Measurements from ENCODE around the gene PDE2A. TPM values are rescaled to one million over a fixed set of nuclear protein-coding genes. Genes with fewer than 3 reads are reported as not detected.

Gene PDE2A
- total and polyA plus RNA-seq, 2 donors (not counting 1 experiment from before 2014, with no cell fraction given) = 0.88 to 2.9 TPM

- ChIA-PET POLR2A (no interaction called here), CTCF (interaction anchor here (1.3 to 11.7 kb wide), 3 partner anchors 9 to 58 kb away, joined by 3 to 152 read pairs (median 32); no protein-coding TSS in a partner anchor)
- peak overlapping the region; percentile 67 for H3K4me3 Mint-ChIP-seq
- peaks cover 27% of the 10 kb centered on the region for H3K4me1 Mint-ChIP-seq
- H3K27ac Mint-ChIP-seq = no peak overlapping the region
- no peak for TF ChIP-seq EZH2 (IDR thresholded peaks at IDR 0.05; ENCODE audit: borderline replicate concordance, insufficient read depth, low read depth, low read length, poor library complexity, severe bottlenecking)
- TF ChIP-seq CTCF (IDR thresholded peaks at IDR 0.05) = no peak
- peaks cover 0 to 29% (median 0%) of the 10 kb centered on the region in 4 experiments for H3K27me3 ChIP-seq (replicated peaks in 1 of 4; ENCODE audit: control extremely low read depth in 1 of 4, control insufficient read depth in 3 of 4, insufficient read depth in 4 of 4, low read length in 3 of 4)
- no peak overlapping the region for H2AFZ ChIP-seq (ENCODE audit: insufficient read depth, low read depth, low read length, poor library complexity, severe bottlenecking)
- H3K79me2 ChIP-seq (ENCODE audit: control insufficient read depth, insufficient read depth, low read length) = no peaks in the 10 kb centered on the region
- peak overlapping the region; percentile 92 for H3K4me2 ChIP-seq (replicated peaks; ENCODE audit: low read depth, low read length, poor library complexity, severe bottlenecking)
- intact Hi-C loops (cut with micrococcal nuclease) = no loop called here
- no peaks in the 10 kb centered on the region for H3K9me3 Mint-ChIP-seq (ENCODE audit: insufficient read depth)
- 85% methylated on average over 10 of the region's 22 CpGs for WGBS (ENCODE audit: insufficient coverage)
- peak overlapping the region; percentile 65 for H3K9ac ChIP-seq (ENCODE audit: low read length)
- no peaks in the 10 kb centered on the region for H4K20me1 ChIP-seq (ENCODE audit: control insufficient read depth, insufficient read depth, low read length, poor library complexity, severe bottlenecking)
- H3K27me3 Mint-ChIP-seq = peaks cover 9% of the 10 kb centered on the region
- H3K9me3 ChIP-seq (ENCODE audit: control extremely low read depth in 1 of 3, control insufficient read depth in 2 of 3, insufficient read depth in 1 of 3, low read length in 2 of 3) = peaks cover 0 to 3% (median 0%) of the 10 kb centered on the region in 3 donors
- peak overlapping the region in 3 of 5 experiments; percentile 53 to 58 (median 58) for H3K4me3 ChIP-seq (ENCODE audit: control extremely low read depth in 1 of 5, extremely low read depth in 1 of 5, insufficient read depth in 1 of 5, low read depth in 2 of 5, low read length in 4 of 5)
- no peak overlapping the region for H3K27ac ChIP-seq (ENCODE audit: low read length in 2 of 2)
- DNase-seq (no peak), ATAC-seq (ENCODE audit: low read depth) (no peak)
- H3K4me1 ChIP-seq (ENCODE audit: control insufficient read depth in 2 of 2, insufficient read depth in 2 of 2, low read length in 2 of 2) = peaks cover 19 to 21% of the 10 kb centered on the region in 2 donors
- H3K36me3 ChIP-seq (replicated peaks in 1 of 2; ENCODE audit: control extremely low read depth in 1 of 2, control insufficient read depth in 1 of 2, extremely low read depth in 1 of 2, insufficient read depth in 2 of 2, low read length in 1 of 2) = no peaks in the 10 kb centered on the region
These were observed 90.5 kb downstream of the PDE2A start for GRCh38 chr11:72583616-72584292.

GRCh38 chr11:72583177-72583553 is 91.1 kb downstream of the PDE2A start:
- H2AFZ ChIP-seq (ENCODE audit: insufficient read depth, low read depth, low read length, poor library complexity, severe bottlenecking) = no peak overlapping the region
- no peak overlapping the region for H3K27ac ChIP-seq (ENCODE audit: low read length in 2 of 2)
- DNase-seq = no peak
- no peaks in the 10 kb centered on the region for H3K79me2 ChIP-seq (ENCODE audit: control insufficient read depth, insufficient read depth, low read length)
- no peak overlapping the region for H3K4me2 ChIP-seq (replicated peaks; ENCODE audit: low read depth, low read length, poor library complexity, severe bottlenecking)
- no peaks in the 10 kb centered on the region for H3K36me3 ChIP-seq (replicated peaks in 1 of 2; ENCODE audit: control extremely low read depth in 1 of 2, control insufficient read depth in 1 of 2, extremely low read depth in 1 of 2, insufficient read depth in 2 of 2, low read length in 1 of 2)
- no peaks in the 10 kb centered on the region for H3K9me3 Mint-ChIP-seq (ENCODE audit: insufficient read depth)
- H3K4me3 ChIP-seq (ENCODE audit: control extremely low read depth in 1 of 5, extremely low read depth in 1 of 5, insufficient read depth in 1 of 5, low read depth in 2 of 5, low read length in 4 of 5) = no peak overlapping the region
- no peak overlapping the region for H3K9ac ChIP-seq (ENCODE audit: low read length)
- no CpG with 5 or more reads among the region's 2 CpGs for WGBS (ENCODE audit: insufficient coverage)
- peak overlapping the region; percentile 67 for H3K4me3 Mint-ChIP-seq
- H3K27me3 ChIP-seq (replicated peaks in 1 of 4; ENCODE audit: control extremely low read depth in 1 of 4, control insufficient read depth in 3 of 4, insufficient read depth in 4 of 4, low read length in 3 of 4) = peaks cover 0 to 23% (median 0%) of the 10 kb centered on the region in 4 experiments
- no peaks in the 10 kb centered on the region for H4K20me1 ChIP-seq (ENCODE audit: control insufficient read depth, insufficient read depth, low read length, poor library complexity, severe bottlenecking)
- H3K9me3 ChIP-seq (ENCODE audit: control extremely low read depth in 1 of 3, control insufficient read depth in 2 of 3, insufficient read depth in 1 of 3, low read length in 2 of 3) = peaks cover 0 to 3% (median 0%) of the 10 kb centered on the region in 3 donors
- intact Hi-C loops (cut with micrococcal nuclease) = no loop called here
- peaks cover 27% of the 10 kb centered on the region for H3K4me1 Mint-ChIP-seq
- ATAC-seq (ENCODE audit: low read depth) = no peak
- peaks cover 19 to 21% of the 10 kb centered on the region in 2 donors for H3K4me1 ChIP-seq (ENCODE audit: control insufficient read depth in 2 of 2, insufficient read depth in 2 of 2, low read length in 2 of 2)
- H3K27me3 Mint-ChIP-seq = peaks cover 9% of the 10 kb centered on the region
- TF ChIP-seq EZH2 (IDR thresholded peaks at IDR 0.05; ENCODE audit: borderline replicate concordance, insufficient read depth, low read depth, low read length, poor library complexity, severe bottlenecking) (no peak), CTCF (IDR thresholded peaks at IDR 0.05) (no peak)
- POLR2A ChIA-PET = no interaction called here
- CTCF ChIA-PET = interaction anchor here (1.3 to 11.7 kb wide), 2 partner anchors 9 to 59 kb away, joined by 3 to 152 read pairs; no protein-coding TSS in a partner anchor
- H3K27ac Mint-ChIP-seq = no peak overlapping the region

Measured in B cell (primary cell).